Panc1 (cell line): ENCODE measurements around the gene FOXR1. TPM values are rescaled to one million over a fixed set of nuclear protein-coding genes. Genes with fewer than 3 reads are reported as not detected.

Source experiments
- ATAC-seq: fragments of 200-7000 bp; cut with Tn5 transposase; 2 replicates; pipeline ENCODE4 v1.9.1; 2020; ENCODE audit warnings: mild to moderate bottlenecking, moderate library complexity
- BruUV-seq: library from RNA; stranded (reverse); fragments of 400-500 nt; replicated peaks from 2 replicates; lab custom pipeline; 2021; lab: Mats Ljungman, UMichigan
- CTCF ChIA-PET: fragments of 300-600 bp; sonication (Branson Sonifier 250); formaldehyde crosslinking; loops from one replicate; lab custom pipeline; 2022; ENCODE audit warnings: antibody characterized with exemption; lab: Charles Lee
- POLR2A ChIA-PET: fragments of 300-600 bp; sonication (Branson Sonifier 250); formaldehyde crosslinking; loops from one replicate; lab custom pipeline; 2022; ENCODE audit warnings: antibody characterized with exemption; lab: Charles Lee
- DNase-seq: peaks from one replicate; pipeline ENCODE4 v3.0.0-alpha.2; 2010; ENCODE audit warnings: low read depth, low spot score
- H3K27ac ChIP-seq: 2 replicates; pipeline ENCODE4 v1.5.1; 2011; ENCODE audit warnings: mild to moderate bottlenecking, low read length, inconsistent platforms
- H3K27me3 ChIP-seq: fragments of 200-500 bp; sonication (Bioruptor generic); 2 replicates; pipeline ENCODE4 v1.6.0; 2014; ENCODE audit warnings: low read length, inconsistent platforms; ENCODE audit not compliant: control insufficient read depth, insufficient read depth
- H3K36me3 ChIP-seq: fragments of 200-500 bp; sonication (Bioruptor generic); 2 replicates; pipeline ENCODE4 v1.5.1; 2014; ENCODE audit warnings: inconsistent platforms, mild to moderate bottlenecking, low read length, moderate library complexity; ENCODE audit not compliant: control insufficient read depth, insufficient read depth
- H3K4me1 ChIP-seq: 2 replicates; pipeline ENCODE4 v1.5.1; 2011; ENCODE audit warnings: inconsistent platforms, mild to moderate bottlenecking, low read length, moderate library complexity; ENCODE audit not compliant: control insufficient read depth, insufficient read depth
- H3K4me3 ChIP-seq, 2 experiments: 2 replicates each; pipeline ENCODE4 v1.5.1; 2011 to 2012; ENCODE audit warnings: low read depth in 2 of 2, low read length in 2 of 2, mild to moderate bottlenecking in 2 of 2, inconsistent platforms in 1 of 2, moderate library complexity in 1 of 2
- H3K9me3 ChIP-seq: fragments of 200-500 bp; sonication (Bioruptor generic); 2 replicates; pipeline ENCODE4 v1.5.1; 2014; ENCODE audit warnings: low read depth, mild to moderate bottlenecking, inconsistent platforms, low read length, moderate library complexity; ENCODE audit not compliant: control insufficient read depth, insufficient read depth
- CTCF ChIP-seq: fragments of 450-650 bp; IDR thresholded peaks from 2 replicates; pipeline ENCODE4 v1.5.1; 2017; ENCODE audit warnings: mild to moderate bottlenecking
- POLR2AphosphoS5 ChIP-seq: IDR thresholded peaks from 2 replicates; pipeline ENCODE4 v1.6.1; 2012; ENCODE audit warnings: mild to moderate bottlenecking, low read depth, low read length, moderate library complexity
- REST ChIP-seq, 2 experiments: IDR thresholded peaks; 2 replicates each; pipeline ENCODE4 v1.6.1; 2011 to 2012; ENCODE audit warnings: low read depth in 2 of 2, control low read depth in 1 of 2, low read length in 1 of 2, mild to moderate bottlenecking in 1 of 2, moderate library complexity in 1 of 2; ENCODE audit not compliant: insufficient read depth in 1 of 2
- SIN3A ChIP-seq: IDR thresholded peaks from 2 replicates; pipeline ENCODE4 v1.6.1; 2012; ENCODE audit warnings: low read depth, mild to moderate bottlenecking, low read length, moderate library complexity, borderline replicate concordance; ENCODE audit not compliant: insufficient read depth
- TCF7L2 ChIP-seq: IDR thresholded peaks from 2 replicates; pipeline ENCODE4 v1.6.1; 2011; ENCODE audit warnings: mild to moderate bottlenecking, low read depth, low read length, inconsistent platforms
- in situ Hi-C: cut with HindIII; loops from 2 replicates; pipeline ENCODE4 v1.10.0; 2016; ENCODE audit warnings: low sequenced_read_pairs, low pct_unique_long_range_greater_than_20kb
- intact Hi-C: fragments of 100-400 bp; cut with micrococcal nuclease; formaldehyde crosslinking; loops from one replicate; pipeline ENCODE4 v1.10.0; 2022; ENCODE audit not compliant: unreplicated experiment
- total RNA-seq: library from RNA; stranded (reverse); gene quantifications from one replicate; pipeline ENCODE4 v1.2.1, GENCODE V29; 2021; ENCODE audit not compliant: unreplicated experiment

The FOXR1 gene
- total RNA-seq, 1 experiment from 2014 or later = not detected

DNA sequence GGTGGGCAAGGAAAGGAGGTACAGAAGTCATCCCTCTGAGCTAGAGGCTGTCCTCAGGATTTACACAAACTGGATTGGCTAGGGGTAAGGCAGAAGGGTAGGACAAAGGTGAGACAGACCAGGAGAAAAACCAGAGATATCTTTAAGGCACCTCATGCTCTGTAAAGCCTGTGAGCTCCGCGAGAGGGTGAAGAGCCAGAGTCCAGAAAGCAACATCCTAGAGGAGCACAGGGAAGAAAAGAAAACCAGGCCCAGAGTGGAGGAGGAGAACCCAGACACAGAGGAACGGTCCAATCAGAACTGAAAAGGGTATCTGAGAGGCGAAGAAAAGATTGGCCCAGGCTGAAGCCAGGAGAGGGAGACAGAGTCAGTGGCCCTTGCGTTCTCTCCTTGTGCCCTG, 54.0 kb downstream of the FOXR1 start:
- peaks cover 5% of the 10 kb centered on the region for H3K36me3 ChIP-seq
- ChIA-PET CTCF (no interaction called here), POLR2A (no interaction called here)
- peaks cover 31% of the 10 kb centered on the region for H3K4me1 ChIP-seq
- ATAC-seq = no peak
- DNase-seq = no peak
- intact Hi-C loops (no loop called here), in situ Hi-C loops (no loop called here)
- no peaks in the 10 kb centered on the region for H3K9me3 ChIP-seq
- TF ChIP-seq TCF7L2 = no peak
- TF ChIP-seq REST (IDR thresholded peaks at IDR 0.05; ENCODE audit: insufficient read depth in 1 of 2, low read depth in 2 of 2, low read length in 1 of 2) = no peak
- TF ChIP-seq SIN3A = no peak
- no peak for TF ChIP-seq CTCF
- no peak for TF ChIP-seq POLR2AphosphoS5
- no TSS peak for BruUV-seq
- no peaks in the 10 kb centered on the region for H3K27me3 ChIP-seq
- H3K27ac ChIP-seq = no peak overlapping the region
- H3K4me3 ChIP-seq = no peak overlapping the region

DNA sequence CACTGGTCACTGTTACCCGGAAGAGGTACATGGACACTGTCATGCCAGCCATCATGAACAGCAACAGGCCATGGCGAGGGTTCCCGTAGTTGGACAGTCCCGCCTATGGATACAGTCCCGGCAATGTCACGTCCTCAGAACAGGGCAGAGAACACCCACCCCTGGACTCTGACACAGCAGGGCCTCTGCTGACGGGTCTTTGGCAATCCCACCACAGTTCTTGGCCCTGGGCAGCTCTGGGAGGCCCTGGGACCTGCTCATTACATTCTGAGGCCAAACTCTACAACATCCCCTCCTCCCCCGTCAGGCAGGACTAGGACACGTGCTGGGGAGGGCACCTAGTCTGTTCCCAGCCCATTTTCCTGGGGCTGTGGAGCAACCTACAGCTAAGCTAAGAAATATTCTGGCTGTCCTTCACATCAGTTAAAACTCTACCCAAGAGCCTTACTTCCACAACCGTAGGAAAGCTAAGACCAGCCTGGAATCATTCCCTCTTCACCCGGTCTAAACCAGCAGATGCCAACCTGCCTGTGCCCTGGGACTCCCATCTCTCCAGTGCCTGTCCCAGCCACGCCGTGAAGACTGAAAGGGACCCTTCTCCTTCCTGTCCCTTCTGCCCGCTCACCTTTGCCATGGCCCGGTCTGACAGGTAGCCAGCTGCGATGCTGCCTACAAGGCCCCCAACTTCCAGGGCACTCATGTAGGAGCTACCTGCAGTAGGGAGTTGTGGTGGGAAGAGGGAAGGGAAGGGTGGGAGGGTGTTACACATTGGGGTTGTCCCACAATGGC, 54.6 kb downstream of the FOXR1 start:
- H3K4me3 ChIP-seq = no peak overlapping the region
- intact Hi-C loops = no loop called here
- ATAC-seq = no peak
- TF ChIP-seq SIN3A (no peak), POLR2AphosphoS5 (0 out of 2 replicates have a peak, but pooled peaks have one; percentile 45), TCF7L2 (no peak), CTCF (no peak), REST (IDR thresholded peaks at IDR 0.05; ENCODE audit: insufficient read depth in 1 of 2, low read depth in 2 of 2, low read length in 1 of 2) (no peak)
- no peaks in the 10 kb centered on the region for H3K27me3 ChIP-seq
- ChIA-PET CTCF (no interaction called here), POLR2A (no interaction called here)
- H3K36me3 ChIP-seq = peaks cover 5% of the 10 kb centered on the region
- no TSS peak for BruUV-seq
- in situ Hi-C loops = no loop called here
- DNase-seq = no peak
- H3K4me1 ChIP-seq = peaks cover 26% of the 10 kb centered on the region
- no peak overlapping the region for H3K27ac ChIP-seq
- no peaks in the 10 kb centered on the region for H3K9me3 ChIP-seq
